ENCODE measurements around the gene TEDC2. TPM values are rescaled to one million over a fixed set of nuclear protein-coding genes. Genes with fewer than 3 reads are reported as not detected.

Gene TEDC2
- total and polyA plus RNA-seq, 9 of the 15 experiments (the other 6 are each of a cell fraction or from before 2014, with no cell fraction given): 0.75 to 57.0 (median 17.6) TPM

GRCh38 chr16:2513405-2514332 is 53.8 kb downstream of the TEDC2 start, which contains the start of gene ATP6V0C (continued):
- TF ChIP-seq ZNF311 (CRISPR knock-in tag; IDR thresholded peaks at IDR 0.05): no peak
- TF ChIP-seq FOXA1 (IDR thresholded peaks at IDR 0.05; ENCODE audit: borderline replicate concordance): no peak
- TF ChIP-seq ZNF780A (CRISPR knock-in tag; IDR thresholded peaks at IDR 0.05): no peak
- no peak for TF ChIP-seq PHB (CRISPR knock-in tag; IDR thresholded peaks at IDR 0.05)
- TF ChIP-seq ZBTB12 (CRISPR knock-in tag; IDR thresholded peaks at IDR 0.05): peak; percentile 84
- no peak for TF ChIP-seq EP300 (IDR thresholded peaks at IDR 0.05; ENCODE audit: low read length)
- no peak for TF ChIP-seq HIVEP1 (CRISPR knock-in tag; IDR thresholded peaks at IDR 0.05)
- peak in 1 of 2 experiments; percentile 100; a peak in 2 of 4 replicates for TF ChIP-seq ZNF639 (CRISPR knock-in tag; conservative IDR thresholded peaks at IDR 0.05 in 1 of 2, IDR thresholded peaks at IDR 0.05 in 1 of 2)
- no peak for TF ChIP-seq ETV1 (tag; conservative IDR thresholded peaks at IDR 0.05; ENCODE audit: low read depth)
- TF ChIP-seq ILK (tag; IDR thresholded peaks at IDR 0.05; ENCODE audit: borderline replicate concordance, low read depth): no peak
- TF ChIP-seq ZNF280B (CRISPR knock-in tag; IDR thresholded peaks at IDR 0.05): no peak
- no peak for TF ChIP-seq FOXJ2 (tag; IDR thresholded peaks at IDR 0.05)
- TF ChIP-seq SP1 (CRISPR knock-in tag; IDR thresholded peaks at IDR 0.05): peak; percentile 39
- no peak for TF ChIP-seq KDM4B (IDR thresholded peaks at IDR 0.05; ENCODE audit: borderline replicate concordance in 2 of 2, low read depth in 1 of 2)
- no peak for TF ChIP-seq RERE (CRISPR knock-in tag; IDR thresholded peaks at IDR 0.05; ENCODE audit: borderline replicate concordance)
- TF ChIP-seq FOXK2 (conservative IDR thresholded peaks at IDR 0.05 in 1 of 2, IDR thresholded peaks at IDR 0.05 in 1 of 2; ENCODE audit: low read depth in 2 of 2): peak in 1 of 2 experiments; percentile 92; a peak in 2 of 4 replicates

Data from K562 (cell line).